ENCODE measurements around the gene TBX4.

- TF ChIP-seq EZH2 (IDR thresholded peaks at IDR 0.05) (no peak), POLR2AphosphoS5 (IDR thresholded peaks at IDR 0.05; ENCODE audit: borderline replicate concordance, low read depth, low read length) (no peak)
Observed at GRCh38 chr17:61468263-61468907, 16.2 kb downstream of the TBX4 start.
